GM19455 (cell line): ENCODE results near the gene CTTN.

Source experiments
- ATAC-seq: cut with Tn5 transposase; IDR thresholded peaks from one replicate; pipeline ENCODE4 v1.9.1; 2021; ENCODE audit not compliant: unreplicated experiment

CTTN gene

GRCh38 chr11:70473186-70473872 is 75.0 kb downstream of the CTTN start:
- no peak for ATAC-seq

GRCh38 chr11:70473873-70474690 is 75.8 kb downstream of the CTTN start:
- no peak for ATAC-seq

GRCh38 chr11:70474710-70475109 is 76.4 kb downstream of the CTTN start:
- ATAC-seq: no peak

GRCh38 chr11:70476669-70477068 is 78.3 kb downstream of the CTTN start:
- ATAC-seq: no peak

- ATAC-seq: no peak
Observed at GRCh38 chr11:70477176-70477575, 78.8 kb downstream of the CTTN start.

- ATAC-seq: no peak
Observed at GRCh38 chr11:70477609-70478008, 79.3 kb downstream of the CTTN start.

GRCh38 chr11:70478166-70478890 is 80.0 kb downstream of the CTTN start:
- no peak for ATAC-seq

GRCh38 chr11:70480711-70481110 is 82.4 kb downstream of the CTTN start:
- ATAC-seq: no peak

GRCh38 chr11:70481625-70482528 is 83.5 kb downstream of the CTTN start:
- no peak for ATAC-seq

- ATAC-seq: no peak
Observed at GRCh38 chr11:70482529-70482917, 84.2 kb downstream of the CTTN start.

- no peak for ATAC-seq
Observed at GRCh38 chr11:70483077-70483861, 84.9 kb downstream of the CTTN start.

GRCh38 chr11:70483917-70484316 is 85.6 kb downstream of the CTTN start:
- no peak for ATAC-seq

- no peak for ATAC-seq
Observed at GRCh38 chr11:70485326-70486025, 87.1 kb downstream of the CTTN start.

- no peak for ATAC-seq
Observed at GRCh38 chr11:70486026-70486415, 87.7 kb downstream of the CTTN start.
